Cardiac fibroblast (primary cell): ENCODE measurements around the gene TEX48.

Source experiments
- DNase-seq, 2 donors: peaks; one replicate each; pipeline versions ENCODE4 v3.0.0 to v3.0.0-alpha.2; 2010; ENCODE audit warnings: low read depth in 2 of 2
- H3K4me3 ChIP-seq, 2 donors: replicated peaks in 1 of 2; 1 replicate in 1 of 2; 2 replicates in 1 of 2; pipeline ENCODE4 v1.5.1; 2011; ENCODE audit warnings: low read depth in 2 of 2, low read length in 2 of 2, mild to moderate bottlenecking in 2 of 2, moderate library complexity in 1 of 2
- CTCF ChIP-seq: IDR thresholded peaks from one replicate; pipeline ENCODE4 v1.5.1; 2011; ENCODE audit warnings: low read depth, mild to moderate bottlenecking, low read length, inconsistent platforms

The TEX48 gene

GRCh38 chr9:114634387-114634786 is 47.6 kb downstream of the TEX48 start:
- no peak for TF ChIP-seq CTCF
- DNase-seq = no peak
- H3K4me3 ChIP-seq = no peak overlapping the region

GRCh38 chr9:114633438-114634089 is 48.4 kb downstream of the TEX48 start:
- no peak for DNase-seq
- TF ChIP-seq CTCF = no peak

GRCh38 chr9:114631166-114631565 is 50.8 kb downstream of the TEX48 start:
- no peak for DNase-seq
- TF ChIP-seq CTCF = no peak

More at GRCh38 chr9:114633438-114634089, 48.4 kb downstream of the TEX48 start:
- H3K4me3 ChIP-seq = no peak overlapping the region

GRCh38 chr9:114629563-114630090 is 52.4 kb downstream of the TEX48 start:
- no peak overlapping the region for H3K4me3 ChIP-seq
- DNase-seq = no peak
- TF ChIP-seq CTCF = no peak

More at GRCh38 chr9:114631166-114631565, 50.8 kb downstream of the TEX48 start:
- H3K4me3 ChIP-seq = no peak overlapping the region

- DNase-seq = no peak
- no peak for TF ChIP-seq CTCF
- H3K4me3 ChIP-seq = no peak overlapping the region
These were observed 54.4 kb downstream of the TEX48 start for GRCh38 chr9:114627553-114627952.

GRCh38 chr9:114626415-114627020 is 55.5 kb downstream of the TEX48 start:
- no peak overlapping the region for H3K4me3 ChIP-seq
- DNase-seq = no peak
- TF ChIP-seq CTCF = no peak
